Measurements from ENCODE around the gene GRHPR. TPM values are rescaled to one million over a fixed set of nuclear protein-coding genes. Genes with fewer than 3 reads are reported as not detected.

GRHPR gene
- total and polyA plus RNA-seq, 10 of the 15 experiments (the other 5 are each of a cell fraction or from before 2014, with no cell fraction given): 52.4 to 194 (median 126) TPM

DNA sequence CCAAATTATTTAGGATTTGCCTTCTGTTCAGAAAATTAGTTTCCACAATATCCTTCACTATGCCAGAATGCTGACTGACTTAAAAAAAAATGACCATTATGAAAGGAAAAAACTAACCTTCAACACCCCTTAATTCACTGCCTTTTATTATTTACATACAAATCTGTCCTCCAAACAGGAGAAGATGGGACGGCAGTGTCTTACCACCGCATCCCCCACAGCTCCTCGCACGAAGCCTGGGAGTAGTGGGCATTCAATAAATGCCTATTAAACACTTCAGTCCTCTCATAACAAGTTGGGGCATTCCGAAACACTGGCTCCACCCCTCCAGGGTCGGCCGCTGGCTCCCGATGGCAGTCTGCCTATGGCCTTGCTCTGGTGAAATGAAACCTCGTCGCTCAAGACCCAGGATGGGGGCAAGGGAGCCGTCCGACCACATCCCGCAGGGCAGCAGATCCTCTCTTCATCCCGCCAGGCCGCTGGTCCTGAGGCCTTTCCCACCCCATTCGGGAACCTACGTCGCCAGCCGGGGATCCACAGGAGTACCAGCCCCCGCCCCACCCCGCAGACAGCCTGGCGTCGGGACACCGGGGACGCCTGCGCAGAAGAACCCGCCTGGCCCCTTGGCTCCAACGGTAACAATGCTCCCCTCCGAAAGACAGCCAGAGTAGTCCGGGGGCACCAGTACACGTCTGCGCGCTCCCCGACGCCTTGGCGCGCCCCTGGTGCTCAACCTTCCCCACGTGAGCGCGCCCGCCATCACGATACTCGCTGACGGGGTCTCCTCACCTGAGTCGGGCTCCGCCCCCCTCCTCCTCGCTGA is 42.1 kb downstream of the GRHPR start:
- ChIA-PET POLR2A (interaction anchor here (0.6 to 4.9 kb wide), 11 partner anchors 11 to 437 kb away, joined by 3 to 28 read pairs (median 4); partner anchors contain the start of genes GRHPR, POLR1E and TOMM5), SMC1A (ENCODE audit: uncharacterized antibody, unreplicated experiment) (interaction anchor here (0.6 to 3.9 kb wide), 6 partner anchors 12 to 91 kb away, joined by 3 to 33 read pairs (median 4); no protein-coding TSS in a partner anchor), RAD21 (ENCODE audit: unreplicated experiment) (interaction anchor here (0.6 to 3.1 kb wide), 13 partner anchors 12 to 612 kb away, joined by 3 to 12 read pairs (median 5); partner anchors contain the start of gene POLR1E), CTCF (interaction anchor here (1.2 to 1.9 kb wide), 5 partner anchors 16 to 592 kb away, joined by 3 to 7 read pairs (median 5); no protein-coding TSS in a partner anchor)
- in situ Hi-C loops (cut with MboI) (no loop called here), intact Hi-C loops (cut with micrococcal nuclease; ENCODE audit: unreplicated experiment) (loop anchor here (1.0 to 10.0 kb wide), 4 partner anchors 54 to 600 kb away; partner anchors contain the start of genes PAX5, SHB and TOMM5)
- BruUV-seq (replicated peaks): no TSS peak
- Histone ChIP-seq H4K20me1 (ENCODE audit: control insufficient read depth, insufficient read depth) (no peaks in the 10 kb centered on the region), H3K79me2 (ENCODE audit: control insufficient read depth, insufficient read depth, low read length) (peaks cover 51% of the 10 kb centered on the region), H2AFZ (ENCODE audit: control insufficient read depth, low read depth, low read length) (peak overlapping the region; percentile 82), H3K36me3 (ENCODE audit: control insufficient read depth in 2 of 2, insufficient read depth in 2 of 2, low read length in 1 of 2) (no peaks in the 10 kb centered on the region), H3K4me2 (ENCODE audit: control insufficient read depth, insufficient read depth) (peak overlapping the region; percentile 85), H3K9me3 (replicated peaks; ENCODE audit: control insufficient read depth, insufficient read depth, low read length) (no peaks in the 10 kb centered on the region), H3K9ac (ENCODE audit: control insufficient read depth, insufficient read depth, low read length) (peak overlapping the region; percentile 95), H3K27ac (ENCODE audit: control insufficient read depth, insufficient read depth) (peak overlapping the region; percentile 92), H3K4me3 (peak overlapping the region; percentile 84), H3K27me3 (replicated peaks in 1 of 2; ENCODE audit: control insufficient read depth in 2 of 2, insufficient read depth in 2 of 2, low read length in 1 of 2) (no peaks in the 10 kb centered on the region), H3K4me1 (ENCODE audit: control insufficient read depth, insufficient read depth, low read length) (no peaks in the 10 kb centered on the region)
- no peak for FAIRE-seq
- peak; percentile 30 for DNase-seq (ENCODE audit: low read depth, low spot score)
- ATAC-seq: peak; percentile 62
- 3% methylated on average over 43 of the region's 47 CpGs for WGBS (ENCODE audit: insufficient coverage, insufficient replicate concordance, low lambda C conversion rate, missing lambda C conversion rate)
- TF ChIP-seq USF1 (IDR thresholded peaks at IDR 0.05; ENCODE audit: borderline replicate concordance, extremely low read length, insufficient read depth, low read depth, low read length) (peak; percentile 60), TARDBP (IDR thresholded peaks at IDR 0.05; ENCODE audit: borderline replicate concordance) (no peak), POLR2A (IDR thresholded peaks at IDR 0.05; ENCODE audit: low read depth, low read length) (peak; percentile 89), MYB (IDR thresholded peaks at IDR 0.05; ENCODE audit: borderline replicate concordance, low read depth, low read length) (0 out of 2 replicates have a peak, but pooled peaks have one; percentile 28), EZH2 (IDR thresholded peaks at IDR 0.05; ENCODE audit: borderline replicate concordance, control insufficient read depth, low read depth, low read length) (no peak), BACH1 (IDR thresholded peaks at IDR 0.05; ENCODE audit: borderline replicate concordance) (peak; percentile 90), CHD4 (IDR thresholded peaks at IDR 0.05) (no peak), NR2C1 (IDR thresholded peaks at IDR 0.05) (no peak), TAF1 (IDR thresholded peaks at IDR 0.05; ENCODE audit: borderline replicate concordance, low read depth, low read length) (peak; percentile 46; the same call in 1 of the 2 replicates), REST (IDR thresholded peaks at IDR 0.05; ENCODE audit: low read depth, low read length) (no peak), BHLHE40 (IDR thresholded peaks at IDR 0.05; ENCODE audit: borderline replicate concordance in 1 of 2, low read depth in 2 of 2, low read length in 1 of 2) (peak; percentile 68 to 89; a peak in 3 of 4 replicates), PML (IDR thresholded peaks at IDR 0.05; ENCODE audit: low read length) (peak; percentile 59; the same call in 1 of the 2 replicates), RAD51 (IDR thresholded peaks at IDR 0.05) (0 out of 2 replicates have a peak, but pooled peaks have one; percentile 40), SIX5 (IDR thresholded peaks at IDR 0.05; ENCODE audit: low read depth, low read length, severe bottlenecking) (no peak), RELB (IDR thresholded peaks at IDR 0.05; ENCODE audit: low read depth) (0 out of 2 replicates have a peak, but pooled peaks have one; percentile 36)

Data from GM12878 (cell line).